ENCODE measurements around the gene VNN1.

Gene VNN1

DNA sequence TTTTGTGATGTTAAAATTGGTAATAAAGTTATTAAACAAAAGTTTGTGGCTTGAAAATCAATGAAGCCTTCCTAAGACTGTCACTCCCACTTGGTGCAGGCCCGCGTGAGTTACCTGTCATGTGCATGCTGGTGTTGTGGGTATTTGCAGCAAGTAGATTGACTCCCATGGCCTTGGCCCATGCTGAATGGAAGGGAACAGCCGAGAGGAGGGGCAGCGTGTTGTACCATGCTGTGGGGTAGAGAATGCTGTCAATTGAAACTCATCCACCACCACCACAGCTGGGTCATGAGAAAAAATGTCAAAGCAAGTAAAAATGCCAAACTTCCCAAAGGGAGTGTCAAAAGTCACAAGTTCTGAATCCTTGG, 12.7 kb upstream of the VNN1 start:
- Histone ChIP-seq H3K9me3 (ENCODE audit: control insufficient read depth, low read length) (no peaks in the 10 kb centered on the region), H3K27ac (ENCODE audit: insufficient read depth, low read length, poor library complexity, severe bottlenecking) (no peak overlapping the region), H3K4me1 (ENCODE audit: control insufficient read depth, insufficient read depth, low read length, poor library complexity, severe bottlenecking) (no peaks in the 10 kb centered on the region), H3K36me3 (ENCODE audit: control insufficient read depth, insufficient read depth, low read length) (no peaks in the 10 kb centered on the region), H3K4me3 (ENCODE audit: insufficient read depth, low read depth, low read length, poor library complexity, severe bottlenecking) (no peak overlapping the region), H3K27me3 (replicated peaks; ENCODE audit: control insufficient read depth, insufficient read depth, low read length, poor library complexity, severe bottlenecking) (no peaks in the 10 kb centered on the region)
- DNase-seq, result no peak

DNA sequence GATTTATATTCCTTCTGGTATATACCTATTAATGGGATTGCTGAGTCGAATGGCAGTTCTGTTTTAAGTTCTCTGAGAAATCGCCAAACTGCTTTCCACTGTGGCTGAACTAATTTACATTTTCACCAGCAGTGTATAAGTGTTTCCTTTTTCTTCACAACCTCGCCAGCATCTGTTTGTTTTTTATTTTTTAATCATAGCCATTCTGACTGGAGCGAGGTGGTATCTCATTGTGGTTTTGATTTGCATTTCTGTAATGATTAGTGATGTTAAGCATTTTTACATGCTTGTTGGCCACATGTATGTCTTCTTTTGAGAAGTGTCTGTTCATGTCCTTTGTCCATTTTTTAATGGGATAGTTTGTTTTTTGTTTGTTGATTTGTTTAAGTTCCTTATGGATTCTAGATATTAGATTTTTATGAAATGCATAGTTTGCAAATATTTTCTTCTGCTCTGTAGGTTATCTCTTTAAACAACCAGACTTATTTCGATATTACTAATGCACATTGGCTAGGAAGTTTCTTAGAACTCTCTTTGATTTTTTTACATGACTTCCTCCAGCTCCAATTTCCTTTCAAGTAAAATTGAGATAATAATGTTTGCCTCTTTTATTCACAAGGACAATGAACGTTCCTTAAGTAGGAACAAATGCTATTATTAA, 12.2 kb upstream of the VNN1 start:
- Histone ChIP-seq H3K36me3 (ENCODE audit: control insufficient read depth, insufficient read depth, low read length) (no peaks in the 10 kb centered on the region), H3K27me3 (replicated peaks; ENCODE audit: control insufficient read depth, insufficient read depth, low read length, poor library complexity, severe bottlenecking) (no peaks in the 10 kb centered on the region), H3K9me3 (ENCODE audit: control insufficient read depth, low read length) (no peaks in the 10 kb centered on the region), H3K4me1 (ENCODE audit: control insufficient read depth, insufficient read depth, low read length, poor library complexity, severe bottlenecking) (no peaks in the 10 kb centered on the region), H3K27ac (ENCODE audit: insufficient read depth, low read length, poor library complexity, severe bottlenecking) (no peak overlapping the region), H3K4me3 (ENCODE audit: insufficient read depth, low read depth, low read length, poor library complexity, severe bottlenecking) (no peak overlapping the region)
- DNase-seq, result no peak

DNA sequence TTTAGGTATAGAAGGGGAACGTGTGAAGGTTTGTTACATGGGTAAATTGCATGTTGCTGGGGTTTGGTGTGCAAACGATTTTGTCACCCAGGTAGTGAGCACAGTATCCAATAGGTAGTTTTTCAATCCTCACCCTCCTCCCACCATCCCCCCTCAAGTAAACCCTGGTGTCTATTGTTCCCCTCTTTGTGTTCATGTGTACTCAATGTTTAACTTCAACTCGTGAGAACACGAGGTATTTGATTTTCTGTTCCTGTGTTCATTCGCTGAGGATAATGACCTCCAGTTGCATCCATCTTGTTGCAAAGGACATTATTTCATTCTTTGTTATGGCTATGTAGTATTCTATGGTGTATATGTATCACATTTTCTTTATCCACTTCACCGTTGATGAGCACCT, 11.6 kb upstream of the VNN1 start:
- no peaks in the 10 kb centered on the region for H3K9me3 ChIP-seq (ENCODE audit: control insufficient read depth, low read length)
- H3K27ac ChIP-seq (ENCODE audit: insufficient read depth, low read length, poor library complexity, severe bottlenecking), result no peak overlapping the region
- no peaks in the 10 kb centered on the region for H3K4me1 ChIP-seq (ENCODE audit: control insufficient read depth, insufficient read depth, low read length, poor library complexity, severe bottlenecking)
- no peak for DNase-seq
- no peaks in the 10 kb centered on the region for H3K36me3 ChIP-seq (ENCODE audit: control insufficient read depth, insufficient read depth, low read length)
- H3K4me3 ChIP-seq (ENCODE audit: insufficient read depth, low read depth, low read length, poor library complexity, severe bottlenecking), result no peak overlapping the region
- no peaks in the 10 kb centered on the region for H3K27me3 ChIP-seq (replicated peaks; ENCODE audit: control insufficient read depth, insufficient read depth, low read length, poor library complexity, severe bottlenecking)

DNA sequence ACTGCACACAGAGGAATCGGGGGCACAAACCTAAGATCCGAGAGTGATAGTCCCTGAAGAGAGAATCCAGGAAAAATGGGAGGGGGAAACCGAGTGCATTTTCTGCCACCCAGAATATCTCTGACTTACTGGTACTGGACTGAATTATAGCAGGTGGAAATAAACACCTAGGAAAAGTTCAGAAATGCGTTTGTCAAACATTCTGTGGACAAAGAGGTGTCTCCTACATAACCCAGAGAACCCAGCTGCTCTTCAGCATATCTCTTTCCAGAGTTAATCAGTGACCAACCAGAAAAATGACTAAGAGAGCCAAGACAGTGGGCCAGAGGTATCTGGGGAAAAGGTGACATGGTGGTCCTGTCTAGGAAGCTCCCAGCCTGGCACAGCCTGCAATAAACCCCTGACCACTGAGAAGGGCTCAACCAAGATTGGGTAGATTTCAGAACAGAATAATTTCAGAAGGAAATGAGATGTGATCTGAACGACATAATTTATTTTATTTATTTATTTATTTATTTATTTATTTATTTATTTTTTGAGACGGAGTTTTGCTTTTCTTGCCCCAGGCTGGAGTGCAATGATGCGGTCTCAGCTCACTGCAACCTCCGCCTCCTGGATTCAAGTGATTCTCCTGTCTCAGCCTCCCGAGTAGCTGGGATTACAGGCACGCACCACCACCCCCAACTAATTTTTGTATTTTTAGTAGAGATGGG, 6.0 kb upstream of the VNN1 start:
- Histone ChIP-seq H3K27ac (ENCODE audit: insufficient read depth, low read length, poor library complexity, severe bottlenecking) (no peak overlapping the region), H3K36me3 (ENCODE audit: control insufficient read depth, insufficient read depth, low read length) (no peaks in the 10 kb centered on the region), H3K27me3 (replicated peaks; ENCODE audit: control insufficient read depth, insufficient read depth, low read length, poor library complexity, severe bottlenecking) (no peaks in the 10 kb centered on the region), H3K9me3 (ENCODE audit: control insufficient read depth, low read length) (no peaks in the 10 kb centered on the region), H3K4me1 (ENCODE audit: control insufficient read depth, insufficient read depth, low read length, poor library complexity, severe bottlenecking) (no peaks in the 10 kb centered on the region), H3K4me3 (ENCODE audit: insufficient read depth, low read depth, low read length, poor library complexity, severe bottlenecking) (no peak overlapping the region)
- DNase-seq, result no peak

DNA sequence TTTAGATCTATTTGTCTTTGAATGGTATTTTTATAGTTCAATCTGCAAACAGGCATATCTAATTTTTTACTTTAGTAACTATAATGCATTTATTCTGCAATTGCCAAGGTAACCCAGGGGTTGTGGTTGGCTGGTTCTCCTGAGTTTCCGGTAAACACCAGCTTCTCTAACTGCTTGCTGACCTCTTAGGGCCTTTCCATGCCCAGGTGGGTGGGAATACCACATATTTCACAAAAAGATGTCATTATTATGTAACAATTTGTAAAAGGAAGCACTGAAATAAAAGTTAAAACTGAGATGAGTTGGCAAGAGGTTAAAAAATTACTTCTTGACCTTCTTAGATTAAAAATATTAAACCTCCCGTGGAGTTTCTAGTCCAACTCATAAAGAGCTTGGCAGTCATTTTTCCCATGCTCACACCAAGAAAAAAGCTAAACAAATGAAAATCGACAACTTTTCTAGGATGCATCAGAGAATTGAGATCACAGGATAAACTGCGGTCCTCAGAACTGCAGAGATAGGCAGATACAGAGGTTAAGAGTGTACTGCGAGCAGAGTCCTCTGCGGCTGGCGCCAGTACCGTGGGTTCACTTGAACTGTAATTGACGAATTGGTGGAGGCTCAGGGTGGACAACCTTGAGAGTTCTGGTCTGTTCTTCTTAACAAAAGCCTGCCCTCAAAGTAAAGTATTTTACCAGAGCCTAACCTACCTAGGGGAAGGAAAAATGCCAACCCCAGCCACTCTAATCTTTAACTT, 2.2 kb upstream of the VNN1 start:
- no peak overlapping the region for H3K4me3 ChIP-seq (ENCODE audit: insufficient read depth, low read depth, low read length, poor library complexity, severe bottlenecking)
- DNase-seq, result no peak
- no peaks in the 10 kb centered on the region for H3K36me3 ChIP-seq (ENCODE audit: control insufficient read depth, insufficient read depth, low read length)
- no peaks in the 10 kb centered on the region for H3K4me1 ChIP-seq (ENCODE audit: control insufficient read depth, insufficient read depth, low read length, poor library complexity, severe bottlenecking)
- no peaks in the 10 kb centered on the region for H3K27me3 ChIP-seq (replicated peaks; ENCODE audit: control insufficient read depth, insufficient read depth, low read length, poor library complexity, severe bottlenecking)
- no peaks in the 10 kb centered on the region for H3K9me3 ChIP-seq (ENCODE audit: control insufficient read depth, low read length)
- H3K27ac ChIP-seq (ENCODE audit: insufficient read depth, low read length, poor library complexity, severe bottlenecking), result no peak overlapping the region

DNA sequence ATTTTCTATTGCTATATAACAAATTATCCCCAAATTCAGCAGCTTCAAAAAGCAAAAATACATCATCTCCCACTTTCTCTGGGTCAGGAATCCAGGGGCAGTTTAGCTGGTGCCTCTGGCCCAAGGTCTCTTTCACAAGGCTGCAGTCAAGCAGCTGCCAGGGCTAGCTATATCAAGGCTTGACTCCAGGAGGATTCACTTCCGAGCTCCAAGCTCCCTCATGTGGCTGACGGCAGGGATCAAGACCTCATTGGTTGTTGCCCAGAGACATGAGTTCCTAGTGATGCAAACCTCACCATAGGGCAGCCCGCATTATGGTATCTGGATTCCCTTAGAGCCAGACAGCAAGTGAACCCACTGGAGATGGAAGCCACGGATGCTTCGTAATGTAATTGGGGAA, 1.3 kb upstream of the VNN1 start:
- H3K9me3 ChIP-seq (ENCODE audit: control insufficient read depth, low read length), result no peaks in the 10 kb centered on the region
- no peaks in the 10 kb centered on the region for H3K4me1 ChIP-seq (ENCODE audit: control insufficient read depth, insufficient read depth, low read length, poor library complexity, severe bottlenecking)
- no peaks in the 10 kb centered on the region for H3K36me3 ChIP-seq (ENCODE audit: control insufficient read depth, insufficient read depth, low read length)
- no peak overlapping the region for H3K4me3 ChIP-seq (ENCODE audit: insufficient read depth, low read depth, low read length, poor library complexity, severe bottlenecking)
- no peak overlapping the region for H3K27ac ChIP-seq (ENCODE audit: insufficient read depth, low read length, poor library complexity, severe bottlenecking)
- H3K27me3 ChIP-seq (replicated peaks; ENCODE audit: control insufficient read depth, insufficient read depth, low read length, poor library complexity, severe bottlenecking), result no peaks in the 10 kb centered on the region
- no peak for DNase-seq

DNA sequence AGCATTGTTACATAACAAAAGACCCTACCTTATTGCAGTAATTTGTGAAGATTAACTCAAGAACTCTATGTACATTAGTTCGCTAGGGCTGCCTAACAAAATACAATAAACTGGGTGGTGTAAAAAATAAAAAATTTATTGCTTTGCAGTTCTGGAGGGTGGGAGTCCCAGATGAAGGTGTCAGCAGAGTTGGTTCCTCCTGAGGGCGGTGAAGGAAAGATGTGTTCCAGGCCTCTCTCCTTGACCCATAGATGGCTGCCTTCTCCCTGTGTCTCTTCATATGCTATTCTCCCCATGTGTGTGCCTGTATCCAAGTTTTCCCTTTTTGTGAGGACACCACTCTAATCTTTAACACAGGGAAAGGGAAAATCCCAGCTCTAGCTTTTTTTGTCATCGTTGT, 305 bp upstream of the VNN1 start:
- Histone ChIP-seq H3K4me3 (ENCODE audit: insufficient read depth, low read depth, low read length, poor library complexity, severe bottlenecking) (no peak overlapping the region), H3K27me3 (replicated peaks; ENCODE audit: control insufficient read depth, insufficient read depth, low read length, poor library complexity, severe bottlenecking) (no peaks in the 10 kb centered on the region), H3K36me3 (ENCODE audit: control insufficient read depth, insufficient read depth, low read length) (no peaks in the 10 kb centered on the region), H3K9me3 (ENCODE audit: control insufficient read depth, low read length) (no peaks in the 10 kb centered on the region), H3K27ac (ENCODE audit: insufficient read depth, low read length, poor library complexity, severe bottlenecking) (no peak overlapping the region), H3K4me1 (ENCODE audit: control insufficient read depth, insufficient read depth, low read length, poor library complexity, severe bottlenecking) (no peaks in the 10 kb centered on the region)
- DNase-seq, result no peak

DNA sequence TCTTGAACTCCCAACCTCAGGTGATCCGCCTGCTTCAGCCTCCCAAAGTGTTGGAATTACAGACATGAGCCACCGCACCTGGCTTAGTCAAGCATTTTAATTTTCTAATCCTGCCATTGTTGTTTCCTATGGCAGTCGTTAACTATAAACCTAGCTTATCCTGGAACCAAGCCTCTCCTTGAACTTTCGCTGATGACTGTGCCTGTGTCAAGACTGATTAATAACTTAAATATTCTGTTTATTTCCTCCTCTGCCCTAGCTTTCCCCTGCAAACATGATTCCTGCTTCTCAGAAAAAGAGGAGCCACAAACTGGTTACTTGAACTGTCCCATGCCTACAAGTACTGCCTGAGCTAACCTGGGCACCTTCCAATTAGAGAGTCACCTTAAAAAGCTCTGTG, 1.5 kb downstream of the VNN1 start:
- Histone ChIP-seq H3K9me3 (ENCODE audit: control insufficient read depth, low read length) (no peaks in the 10 kb centered on the region), H3K4me1 (ENCODE audit: control insufficient read depth, insufficient read depth, low read length, poor library complexity, severe bottlenecking) (no peaks in the 10 kb centered on the region), H3K4me3 (ENCODE audit: insufficient read depth, low read depth, low read length, poor library complexity, severe bottlenecking) (no peak overlapping the region), H3K27me3 (replicated peaks; ENCODE audit: control insufficient read depth, insufficient read depth, low read length, poor library complexity, severe bottlenecking) (no peaks in the 10 kb centered on the region), H3K36me3 (ENCODE audit: control insufficient read depth, insufficient read depth, low read length) (no peaks in the 10 kb centered on the region), H3K27ac (ENCODE audit: insufficient read depth, low read length, poor library complexity, severe bottlenecking) (no peak overlapping the region)
- no peak for DNase-seq

DNA sequence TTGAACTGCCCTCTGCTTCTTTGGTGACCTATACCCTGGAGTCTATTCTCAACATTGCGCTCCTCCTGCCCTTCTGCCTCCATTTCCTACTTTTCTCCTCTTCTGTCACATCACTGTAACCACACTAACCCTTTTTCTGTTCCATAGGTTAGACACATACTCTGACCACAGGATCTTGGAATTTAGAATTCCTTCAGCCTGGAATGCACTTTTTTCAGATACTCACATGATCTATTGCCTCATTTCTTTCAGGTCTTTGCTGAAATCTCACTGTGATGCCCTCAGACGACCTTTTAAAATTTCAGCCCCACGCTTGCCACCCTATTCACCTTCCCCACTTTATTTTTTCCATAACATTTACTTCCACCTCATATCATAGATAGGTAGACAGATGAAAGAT, 5.1 kb downstream of the VNN1 start:
- Histone ChIP-seq H3K27ac (ENCODE audit: insufficient read depth, low read length, poor library complexity, severe bottlenecking) (no peak overlapping the region), H3K4me1 (ENCODE audit: control insufficient read depth, insufficient read depth, low read length, poor library complexity, severe bottlenecking) (no peaks in the 10 kb centered on the region)
- no peak for DNase-seq

DNA sequence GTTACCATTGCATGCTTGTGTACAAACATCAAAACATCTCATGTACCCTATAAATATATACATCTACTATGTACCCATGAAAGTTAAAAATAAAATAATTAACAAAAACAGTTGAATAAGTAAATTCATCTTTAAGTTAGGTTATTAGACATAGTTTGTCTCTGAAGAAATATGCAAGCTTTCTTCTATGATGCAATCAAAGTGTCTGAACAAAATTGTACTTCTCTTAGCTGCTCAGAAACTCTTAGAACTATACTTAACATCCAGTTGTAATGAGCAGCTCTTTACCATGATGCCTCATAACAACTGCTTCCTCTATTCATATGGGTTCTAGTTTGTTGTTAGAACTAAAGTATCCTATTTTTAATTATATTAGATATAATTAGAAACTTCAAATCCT, 5.9 kb downstream of the VNN1 start:
- no peaks in the 10 kb centered on the region for H3K27me3 ChIP-seq (replicated peaks; ENCODE audit: control insufficient read depth, insufficient read depth, low read length, poor library complexity, severe bottlenecking)
- H3K9me3 ChIP-seq (ENCODE audit: control insufficient read depth, low read length), result no peaks in the 10 kb centered on the region
- no peaks in the 10 kb centered on the region for H3K36me3 ChIP-seq (ENCODE audit: control insufficient read depth, insufficient read depth, low read length)
- DNase-seq, result no peak
- no peak overlapping the region for H3K27ac ChIP-seq (ENCODE audit: insufficient read depth, low read length, poor library complexity, severe bottlenecking)
- H3K4me3 ChIP-seq (ENCODE audit: insufficient read depth, low read depth, low read length, poor library complexity, severe bottlenecking), result no peak overlapping the region
- no peaks in the 10 kb centered on the region for H3K4me1 ChIP-seq (ENCODE audit: control insufficient read depth, insufficient read depth, low read length, poor library complexity, severe bottlenecking)

More for the DNA sequence above, 5.1 kb downstream of the VNN1 start:
- no peaks in the 10 kb centered on the region for H3K9me3 ChIP-seq (ENCODE audit: control insufficient read depth, low read length)
- no peaks in the 10 kb centered on the region for H3K36me3 ChIP-seq (ENCODE audit: control insufficient read depth, insufficient read depth, low read length)
- H3K27me3 ChIP-seq (replicated peaks; ENCODE audit: control insufficient read depth, insufficient read depth, low read length, poor library complexity, severe bottlenecking), result no peaks in the 10 kb centered on the region
- H3K4me3 ChIP-seq (ENCODE audit: insufficient read depth, low read depth, low read length, poor library complexity, severe bottlenecking), result no peak overlapping the region
